MM.1S (cell line): ENCODE measurements around the gene GPR142.

Experiments
- EZH2 ChIP-seq: fragments of 300-600 bp; sonication (generic); optimal IDR thresholded peaks from 2 replicates; pipeline ENCODE3; 2017; ENCODE audit warnings: low read depth, mild to moderate bottlenecking, antibody characterized with exemption, low read length, mixed read lengths
- EZH2phosphoT487 ChIP-seq: fragments of 300-600 bp; sonication (generic); IDR thresholded peaks from 2 replicates; pipeline ENCODE4 v1.6.1; 2018; ENCODE audit warnings: antibody characterized with exemption, low read length
- TF ChIP-seq, protein P1 (sequence below): fragments of 300-600 bp; sonication (generic); IDR thresholded peaks from 2 replicates; pipeline ENCODE4 v1.5.1; 2016; ENCODE audit warnings: antibody characterized with exemption, low read length, mixed read lengths

DNA sequence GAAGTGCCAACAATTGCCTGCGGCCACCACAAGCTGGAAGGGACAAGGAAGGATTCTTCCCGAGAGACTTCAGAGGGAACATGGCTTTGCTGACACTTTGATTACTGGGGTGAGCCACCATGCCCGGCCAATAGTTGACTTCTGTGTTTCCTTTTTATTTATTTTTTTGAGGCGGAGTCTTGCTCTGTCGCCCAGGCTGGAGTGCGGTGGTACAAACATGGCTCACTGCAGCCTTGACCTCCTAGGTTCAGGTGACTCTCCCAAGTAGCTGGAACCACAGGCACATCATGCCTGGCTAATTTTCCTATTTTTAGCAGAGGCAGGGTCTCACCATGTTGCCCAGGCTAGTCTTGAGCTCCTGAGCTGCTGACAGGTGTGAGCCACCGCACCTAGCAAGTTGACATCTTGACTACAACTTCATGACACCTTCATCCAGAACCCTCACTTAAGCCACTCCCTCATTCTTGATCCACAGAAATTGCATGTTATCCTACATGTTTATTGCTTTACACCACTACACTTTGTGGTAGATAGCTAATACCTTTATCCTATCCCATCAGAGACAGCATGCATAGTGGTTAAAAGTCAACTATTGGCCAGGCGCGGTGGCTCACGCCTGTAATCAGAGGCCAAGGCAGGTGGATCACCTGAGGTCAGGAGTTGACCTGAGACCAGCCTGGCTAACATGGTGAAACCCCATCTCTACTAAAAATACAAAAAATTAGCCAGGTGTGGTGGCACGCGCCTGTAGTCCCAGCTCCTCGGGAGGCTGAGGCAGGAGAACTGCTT, 48.5 kb downstream of the GPR142 start:
- TF ChIP-seq, protein P1, sequence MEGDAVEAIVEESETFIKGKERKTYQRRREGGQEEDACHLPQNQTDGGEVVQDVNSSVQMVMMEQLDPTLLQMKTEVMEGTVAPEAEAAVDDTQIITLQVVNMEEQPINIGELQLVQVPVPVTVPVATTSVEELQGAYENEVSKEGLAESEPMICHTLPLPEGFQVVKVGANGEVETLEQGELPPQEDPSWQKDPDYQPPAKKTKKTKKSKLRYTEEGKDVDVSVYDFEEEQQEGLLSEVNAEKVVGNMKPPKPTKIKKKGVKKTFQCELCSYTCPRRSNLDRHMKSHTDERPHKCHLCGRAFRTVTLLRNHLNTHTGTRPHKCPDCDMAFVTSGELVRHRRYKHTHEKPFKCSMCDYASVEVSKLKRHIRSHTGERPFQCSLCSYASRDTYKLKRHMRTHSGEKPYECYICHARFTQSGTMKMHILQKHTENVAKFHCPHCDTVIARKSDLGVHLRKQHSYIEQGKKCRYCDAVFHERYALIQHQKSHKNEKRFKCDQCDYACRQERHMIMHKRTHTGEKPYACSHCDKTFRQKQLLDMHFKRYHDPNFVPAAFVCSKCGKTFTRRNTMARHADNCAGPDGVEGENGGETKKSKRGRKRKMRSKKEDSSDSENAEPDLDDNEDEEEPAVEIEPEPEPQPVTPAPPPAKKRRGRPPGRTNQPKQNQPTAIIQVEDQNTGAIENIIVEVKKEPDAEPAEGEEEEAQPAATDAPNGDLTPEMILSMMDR, result no peak
- TF ChIP-seq EZH2phosphoT487 (no peak), EZH2 (no peak)
